SU-DHL-6 (cell line): ENCODE measurements around the gene CAPN5.

Experiments
- H2AFZ ChIP-seq: fragments of 200-600 bp; sonication (generic); 2 replicates; pipeline ENCODE4 v1.6.1; 2014; ENCODE audit warnings: low read depth, mild to moderate bottlenecking, moderate library complexity, mixed read lengths, antibody characterized with exemption, low read length; ENCODE audit not compliant: severe bottlenecking
- H3F3A ChIP-seq: fragments of 200-600 bp; shearing (Covaris generic); 2 replicates; pipeline ENCODE4 v1.6.0; 2016; ENCODE audit warnings: antibody characterized with exemption, mild to moderate bottlenecking; ENCODE audit not compliant: insufficient read depth
- H3K27ac ChIP-seq: fragments of 200-600 bp; sonication (generic); 2 replicates; pipeline ENCODE4 v1.5.1; 2016; ENCODE audit warnings: low read depth, mild to moderate bottlenecking, low read length, moderate library complexity, mixed read lengths
- H3K27me3 ChIP-seq: fragments of 200-600 bp; sonication (generic), shearing (Covaris generic); 2 replicates; pipeline ENCODE4 v1.6.0; 2014; ENCODE audit warnings: mild to moderate bottlenecking, low read length
- H3K36me3 ChIP-seq: fragments of 200-600 bp; sonication (generic); 2 replicates; pipeline ENCODE4 v1.6.1; 2014; ENCODE audit warnings: mild to moderate bottlenecking, low read length, mixed read lengths
- H3K4me2 ChIP-seq: fragments of 300-600, 200-600 bp; shearing (Covaris generic), sonication (generic); 2 replicates; pipeline ENCODE4 v1.6.0; 2014; ENCODE audit warnings: low read length, low read depth, mild to moderate bottlenecking; ENCODE audit not compliant: poor library complexity, severe bottlenecking
- H3K4me3 ChIP-seq: fragments of 200-600 bp; sonication (generic); 2 replicates; pipeline ENCODE4 v1.5.1; 2014; ENCODE audit warnings: antibody characterized with exemption, low read length, mild to moderate bottlenecking, mixed read lengths; ENCODE audit not compliant: insufficient read depth, poor library complexity, severe bottlenecking
- H3K79me2 ChIP-seq: fragments of 200-600 bp; sonication (generic); 2 replicates; pipeline ENCODE4 v1.6.1; 2014; ENCODE audit warnings: mild to moderate bottlenecking, low read length, moderate library complexity; ENCODE audit not compliant: insufficient read depth
- H3K9ac ChIP-seq: fragments of 200-600 bp; sonication (generic); 2 replicates; pipeline ENCODE4 v1.7.0; 2014; ENCODE audit warnings: mild to moderate bottlenecking, low read length
- H3K9me2 ChIP-seq: fragments of 200-600 bp; sonication (generic); replicated peaks from 2 replicates; pipeline ENCODE4 v1.6.1; 2014; ENCODE audit warnings: low read length; ENCODE audit not compliant: insufficient read depth
- H3K9me3 ChIP-seq: fragments of 200-600 bp; sonication (generic); 2 replicates; pipeline ENCODE4 v1.6.1; 2014; ENCODE audit warnings: low read length, mixed read lengths; ENCODE audit not compliant: insufficient read depth
- H4K20me1 ChIP-seq: fragments of 200-600 bp; sonication (generic); 2 replicates; pipeline ENCODE4 v1.6.1; 2014; ENCODE audit warnings: low read depth, mild to moderate bottlenecking, antibody characterized with exemption, low read length, moderate library complexity, mixed read lengths
- CTCF ChIP-seq: fragments of 200-600 bp; sonication (generic); IDR thresholded peaks from one replicate; pipeline ENCODE4 v1.5.1; 2017; ENCODE audit warnings: antibody characterized with exemption, mild to moderate bottlenecking, low read length, moderate library complexity; ENCODE audit not compliant: insufficient read depth, poor library complexity, severe bottlenecking
- EZH2phosphoT487 ChIP-seq: fragments of 200-600 bp; sonication (generic), shearing (Covaris generic); conservative IDR thresholded peaks from 2 replicates; pipeline ENCODE4 v1.6.1; 2018; ENCODE audit warnings: mild to moderate bottlenecking, antibody characterized with exemption, low read length, moderate library complexity, mixed read lengths

CAPN5 gene

GRCh38 chr11:77156396-77157195 lies 89.8 kb downstream of the CAPN5 start:
- no peaks in the 10 kb centered on the region for H3F3A ChIP-seq
- H3K79me2 ChIP-seq, result no peaks in the 10 kb centered on the region
- no peak overlapping the region for H3K9ac ChIP-seq
- no peak overlapping the region for H3K4me2 ChIP-seq
- H4K20me1 ChIP-seq, result no peaks in the 10 kb centered on the region
- no peak for TF ChIP-seq EZH2phosphoT487
- H3K27me3 ChIP-seq, result no peaks in the 10 kb centered on the region
- no peaks in the 10 kb centered on the region for H3K36me3 ChIP-seq
- no peaks in the 10 kb centered on the region for H3K9me3 ChIP-seq
- H3K4me3 ChIP-seq, result no peak overlapping the region
- H2AFZ ChIP-seq, result no peak overlapping the region
- H3K27ac ChIP-seq, result no peak overlapping the region
- no peaks in the 10 kb centered on the region for H3K9me2 ChIP-seq

- Histone ChIP-seq H4K20me1 (no peaks in the 10 kb centered on the region), H2AFZ (no peak overlapping the region), H3K27ac (no peak overlapping the region), H3K9me2 (no peaks in the 10 kb centered on the region), H3K9me3 (no peaks in the 10 kb centered on the region), H3K4me2 (no peak overlapping the region), H3K36me3 (no peaks in the 10 kb centered on the region), H3F3A (no peaks in the 10 kb centered on the region), H3K4me3 (no peak overlapping the region), H3K79me2 (no peaks in the 10 kb centered on the region), H3K9ac (no peak overlapping the region), H3K27me3 (0 out of 2 replicates have a peak, but pooled peaks cover 2% of the 10 kb centered on the region)
- no peak for TF ChIP-seq EZH2phosphoT487
- TF ChIP-seq CTCF, result no peak
Observed at GRCh38 chr11:77158041-77158695, 91.4 kb downstream of the CAPN5 start.

GRCh38 chr11:77159219-77159936 lies 92.6 kb downstream of the CAPN5 start:
- Histone ChIP-seq H3K4me2 (no peak overlapping the region), H3K9me3 (no peaks in the 10 kb centered on the region), H3K79me2 (no peaks in the 10 kb centered on the region), H2AFZ (no peak overlapping the region), H3K4me3 (no peak overlapping the region), H3K9ac (no peak overlapping the region), H3K36me3 (no peaks in the 10 kb centered on the region), H3K9me2 (no peaks in the 10 kb centered on the region), H3K27me3 (0 out of 2 replicates have a peak, but pooled peaks cover 3% of the 10 kb centered on the region), H3K27ac (no peak overlapping the region), H4K20me1 (no peaks in the 10 kb centered on the region), H3F3A (no peaks in the 10 kb centered on the region)
- TF ChIP-seq CTCF, result no peak
- no peak for TF ChIP-seq EZH2phosphoT487
